ENCODE data around the gene AMFR.

- TF ChIP-seq POLR2A (IDR thresholded peaks at IDR 0.05; ENCODE audit: low read depth, low read length), result no peak
- no peak for TF ChIP-seq POLR2AphosphoS5 (IDR thresholded peaks at IDR 0.05; ENCODE audit: low read depth, low read length)
These were observed 72.8 kb downstream of the AMFR start for GRCh38 chr16:56352351-56353053.

Data from GM12892 (cell line).